ENCODE measurements around the gene CXCL17. TPM values are rescaled to one million over a fixed set of nuclear protein-coding genes. Genes with fewer than 3 reads are reported as not detected.

CXCL17 gene
- total RNA-seq, 1 donor from 2014 or later: not detected

- intact Hi-C loops (cut with DNase I): loop anchor here (10.0 kb wide), 1 partner anchor 301 kb away; the partner anchor contains the start of gene POU2F2
- H3K4me1 ChIP-seq: no peaks in the 10 kb centered on the region
- TF ChIP-seq CTCF (IDR thresholded peaks at IDR 0.05): no peak
Measured at GRCh38 chr19:42436006-42436405, 6.7 kb downstream of the CXCL17 start.

DNA sequence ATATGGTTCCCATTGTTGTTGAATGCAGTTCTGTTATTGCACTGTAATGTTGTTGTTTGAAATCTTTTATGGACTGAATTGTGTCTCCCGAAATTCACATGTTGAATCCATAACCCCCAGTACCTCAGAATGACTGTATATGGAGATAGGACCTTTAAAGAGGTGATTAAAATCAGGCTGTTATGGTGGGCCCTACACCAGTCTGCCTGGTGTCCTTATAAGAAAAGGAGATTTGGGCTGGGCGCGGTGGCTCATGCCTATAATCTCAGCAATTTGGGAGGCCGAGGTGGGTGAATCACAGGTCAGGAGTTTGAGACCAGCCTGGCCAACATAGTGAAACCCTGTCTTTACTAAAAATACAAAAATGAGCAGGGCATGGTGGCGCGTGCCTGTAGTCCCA is 7.4 kb downstream of the CXCL17 start:
- intact Hi-C loops (cut with DNase I): loop anchor here (10.0 kb wide), 1 partner anchor 301 kb away; the partner anchor contains the start of gene POU2F2
- Histone ChIP-seq H3K27me3 (no peaks in the 10 kb centered on the region), H3K36me3 (no peaks in the 10 kb centered on the region), H3K4me3 (no peak overlapping the region), H3K9me3 (no peaks in the 10 kb centered on the region), H3K27ac (no peak overlapping the region), H3K4me1 (no peaks in the 10 kb centered on the region)
- DNase-seq (ENCODE audit: low spot score in 2 of 2): no peak
- TF ChIP-seq CTCF (IDR thresholded peaks at IDR 0.05): no peak

More at GRCh38 chr19:42436006-42436405, 6.7 kb downstream of the CXCL17 start:
- no peak overlapping the region for H3K4me3 ChIP-seq
- no peak for DNase-seq (ENCODE audit: low spot score in 2 of 2)
- H3K36me3 ChIP-seq: no peaks in the 10 kb centered on the region
- no peaks in the 10 kb centered on the region for H3K9me3 ChIP-seq
- H3K27ac ChIP-seq: no peak overlapping the region
- no peaks in the 10 kb centered on the region for H3K27me3 ChIP-seq

DNA sequence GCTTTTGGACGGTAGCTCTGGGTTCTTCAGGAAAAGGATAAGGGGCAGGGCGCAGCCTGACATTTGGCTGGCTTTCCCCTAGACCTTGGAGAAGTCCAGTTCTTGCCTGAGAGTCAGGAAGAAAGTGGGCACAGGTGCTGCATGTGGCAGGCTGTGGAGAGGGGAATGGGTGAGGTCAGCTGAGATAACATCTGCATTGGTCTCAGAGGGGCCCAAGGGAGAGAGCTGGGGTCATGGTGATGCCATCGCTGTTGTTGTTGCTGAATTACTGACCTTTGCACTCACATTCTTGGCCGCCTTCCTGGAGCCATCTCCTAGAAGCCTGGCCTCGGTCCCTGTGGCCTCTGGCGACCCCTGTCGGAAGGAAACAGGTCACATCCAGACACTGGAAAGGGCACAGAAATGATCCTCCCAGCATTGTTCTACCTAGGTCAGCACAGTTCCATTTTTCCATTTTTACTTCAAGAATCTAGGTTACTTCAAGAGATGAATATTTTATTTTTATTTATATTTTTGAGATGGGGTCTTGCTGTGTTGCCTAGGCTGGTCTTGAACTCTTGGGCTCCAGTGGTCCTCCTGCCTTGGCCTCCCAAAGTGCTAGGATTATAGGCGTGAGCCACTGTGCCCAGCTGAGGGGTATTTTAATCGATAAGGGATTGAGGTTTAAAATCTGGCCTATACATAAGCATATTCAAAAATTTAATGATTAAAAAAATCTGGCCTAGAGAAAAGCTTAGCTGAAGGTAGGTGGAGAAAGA is 9.1 kb downstream of the CXCL17 start:
- Histone ChIP-seq H3K9me3 (no peaks in the 10 kb centered on the region), H3K4me1 (no peaks in the 10 kb centered on the region), H3K4me3 (no peak overlapping the region), H3K36me3 (no peaks in the 10 kb centered on the region), H3K27ac (no peak overlapping the region), H3K27me3 (no peaks in the 10 kb centered on the region)
- intact Hi-C loops (cut with DNase I): loop anchor here (10.0 kb wide), 1 partner anchor 299 kb away; the partner anchor contains the start of gene POU2F2
- DNase-seq (ENCODE audit: low spot score in 2 of 2): peak in 1 of 2 donors; percentile 80
- peak; percentile 6 to 31 (median 25) for TF ChIP-seq CTCF (IDR thresholded peaks at IDR 0.05)

- no peaks in the 10 kb centered on the region for H3K36me3 ChIP-seq
- H3K4me3 ChIP-seq: no peak overlapping the region
- TF ChIP-seq CTCF (IDR thresholded peaks at IDR 0.05): no peak
- no peak overlapping the region for H3K27ac ChIP-seq
- no peaks in the 10 kb centered on the region for H3K4me1 ChIP-seq
- no peaks in the 10 kb centered on the region for H3K9me3 ChIP-seq
- DNase-seq (ENCODE audit: low spot score in 2 of 2): no peak
- H3K27me3 ChIP-seq: no peaks in the 10 kb centered on the region
- intact Hi-C loops (cut with DNase I): loop anchor here (10.0 kb wide), 1 partner anchor 297 kb away; the partner anchor contains the start of gene POU2F2
Measured at GRCh38 chr19:42431486-42431885, 11.3 kb downstream of the CXCL17 start.

GRCh38 chr19:42428676-42429075 is 14.1 kb downstream of the CXCL17 start:
- no peak for DNase-seq (ENCODE audit: low spot score in 2 of 2)
- TF ChIP-seq CTCF (IDR thresholded peaks at IDR 0.05): no peak
- H3K4me3 ChIP-seq: no peak overlapping the region
- intact Hi-C loops (cut with DNase I): no loop called here
- peaks cover 0 to 7% of the 10 kb centered on the region in 2 donors for H3K4me1 ChIP-seq
- no peak overlapping the region for H3K27ac ChIP-seq
- H3K36me3 ChIP-seq: no peaks in the 10 kb centered on the region
- no peaks in the 10 kb centered on the region for H3K27me3 ChIP-seq
- H3K9me3 ChIP-seq: no peaks in the 10 kb centered on the region

Data from ascending aorta (tissue), 2 donors.